Brain microvascular endothelial cell (primary cell): ENCODE measurements around the gene MCRS1.

Source experiments
- DNase-seq: peaks from one replicate; pipeline ENCODE4 v3.0.0-alpha.2; 2020
- H3K27ac ChIP-seq: fragments of 250-450 bp; sonication (Bioruptor Pico); 2 replicates; pipeline ENCODE4 v1.5.1; 2020; ENCODE audit warnings: mild to moderate bottlenecking, moderate library complexity
- H3K27me3 ChIP-seq: fragments of 250-450 bp; sonication (Bioruptor Pico); replicated peaks from 2 replicates; pipeline ENCODE4 v1.5.1; 2020; ENCODE audit warnings: mild to moderate bottlenecking
- H3K36me3 ChIP-seq: fragments of 250-450 bp; sonication (Bioruptor Pico); replicated peaks from 2 replicates; pipeline ENCODE4 v1.5.1; 2020; ENCODE audit warnings: mild to moderate bottlenecking
- H3K4me3 ChIP-seq: 2 replicates; pipeline ENCODE4 v1.5.1; 2011; ENCODE audit warnings: low read depth, mild to moderate bottlenecking, control low read depth, low read length, moderate library complexity
- CTCF ChIP-seq: IDR thresholded peaks from 2 replicates; pipeline ENCODE4 v1.5.1; 2011; ENCODE audit warnings: low read depth, mild to moderate bottlenecking, moderate library complexity, low read length, control low read depth, inconsistent platforms; ENCODE audit errors: missing control alignments
- in situ Hi-C: cut with HindIII; loops from 2 replicates; pipeline ENCODE4 v1.10.0; 2017; ENCODE audit warnings: low sequenced_read_pairs, low pct_ligation_motif_present

MCRS1 gene

GRCh38 chr12:49547090-49547690, 20.8 kb downstream of the MCRS1 start:
- no peak overlapping the region for H3K4me3 ChIP-seq
- peaks cover 7% of the 10 kb centered on the region for H3K27me3 ChIP-seq
- in situ Hi-C loops = no loop called here
- no peak for TF ChIP-seq CTCF
- H3K36me3 ChIP-seq = no peaks in the 10 kb centered on the region
- no peak overlapping the region for H3K27ac ChIP-seq
- DNase-seq = no peak

GRCh38 chr12:49546481-49546880, 21.5 kb downstream of the MCRS1 start:
- H3K27me3 ChIP-seq = peaks cover 7% of the 10 kb centered on the region

GRCh38 chr12:49545815-49546214, 22.1 kb downstream of the MCRS1 start:
- TF ChIP-seq CTCF = no peak

More at GRCh38 chr12:49546481-49546880, 21.5 kb downstream of the MCRS1 start:
- no peak overlapping the region for H3K4me3 ChIP-seq
- in situ Hi-C loops = no loop called here
- H3K36me3 ChIP-seq = no peaks in the 10 kb centered on the region
- no peak for DNase-seq
- TF ChIP-seq CTCF = no peak
- no peak overlapping the region for H3K27ac ChIP-seq

GRCh38 chr12:49543914-49544815, 23.8 kb downstream of the MCRS1 start:
- H3K4me3 ChIP-seq = no peak overlapping the region
- no peak for DNase-seq
- H3K27ac ChIP-seq = no peak overlapping the region
- H3K36me3 ChIP-seq = no peaks in the 10 kb centered on the region
- TF ChIP-seq CTCF = no peak
- H3K27me3 ChIP-seq = peaks cover 19% of the 10 kb centered on the region
- in situ Hi-C loops = no loop called here

More at GRCh38 chr12:49545815-49546214, 22.1 kb downstream of the MCRS1 start:
- DNase-seq = no peak
- Histone ChIP-seq H3K36me3 (no peaks in the 10 kb centered on the region), H3K27me3 (peaks cover 7% of the 10 kb centered on the region), H3K4me3 (no peak overlapping the region), H3K27ac (no peak overlapping the region)
- in situ Hi-C loops = no loop called here

- Histone ChIP-seq H3K4me3 (no peak overlapping the region), H3K27me3 (peaks cover 20% of the 10 kb centered on the region), H3K36me3 (no peaks in the 10 kb centered on the region), H3K27ac (no peak overlapping the region)
- no peak for DNase-seq
- in situ Hi-C loops = no loop called here
- TF ChIP-seq CTCF = no peak
Measured at GRCh38 chr12:49543221-49543913, 24.6 kb downstream of the MCRS1 start.
